NCI-H69 (cell line): ENCODE data around the gene TIGD3.
"Not testable (repeated sequence)": the region's sequence is repeated elsewhere in the genome, so short reads cannot be mapped to it uniquely, and the experiment has no call there.

Experiments
- DNase-seq: peaks from one replicate; lab custom pipeline; 2025; lab: John Stamatoyannopoulos, UW

TIGD3 gene

GRCh38 chr11:65325435-65325834, 29.1 kb upstream of the TIGD3 start:
- no peak for DNase-seq

- no peak for DNase-seq
These were observed 27.5 kb upstream of the TIGD3 start for GRCh38 chr11:65327021-65327420.

- no peak for DNase-seq
These were observed 25.1 kb upstream of the TIGD3 start for GRCh38 chr11:65329478-65329877.

GRCh38 chr11:65329944-65330403, 24.6 kb upstream of the TIGD3 start:
- DNase-seq, result peak; percentile 95

GRCh38 chr11:65330544-65330943, 24.0 kb upstream of the TIGD3 start:
- no peak for DNase-seq

DNA sequence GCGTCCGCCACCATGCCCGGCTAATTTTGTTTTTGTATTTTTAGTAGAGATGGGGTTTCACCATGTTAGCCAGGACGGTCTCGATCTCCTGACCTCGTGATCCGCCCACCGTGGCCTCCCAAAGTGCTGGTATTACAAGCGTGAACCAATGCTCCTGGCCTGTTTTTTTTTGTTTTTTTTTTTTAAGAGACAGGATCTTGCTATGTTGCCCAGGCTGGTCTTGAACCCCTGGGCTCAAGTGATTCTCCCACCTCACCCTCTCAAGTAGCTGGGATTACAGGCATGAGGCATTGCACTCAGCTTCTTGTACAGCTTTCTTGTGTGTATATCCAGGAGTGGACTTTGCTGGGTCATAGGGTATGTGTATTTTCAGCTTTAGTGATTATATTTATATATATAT, 22.0 kb upstream of the TIGD3 start:
- DNase-seq, result not testable (repeated sequence)

- DNase-seq, result no peak
These were observed 19.8 kb upstream of the TIGD3 start for GRCh38 chr11:65334696-65335295.

- DNase-seq, result no peak
These were observed 15.9 kb upstream of the TIGD3 start for GRCh38 chr11:65338676-65339075.

DNA sequence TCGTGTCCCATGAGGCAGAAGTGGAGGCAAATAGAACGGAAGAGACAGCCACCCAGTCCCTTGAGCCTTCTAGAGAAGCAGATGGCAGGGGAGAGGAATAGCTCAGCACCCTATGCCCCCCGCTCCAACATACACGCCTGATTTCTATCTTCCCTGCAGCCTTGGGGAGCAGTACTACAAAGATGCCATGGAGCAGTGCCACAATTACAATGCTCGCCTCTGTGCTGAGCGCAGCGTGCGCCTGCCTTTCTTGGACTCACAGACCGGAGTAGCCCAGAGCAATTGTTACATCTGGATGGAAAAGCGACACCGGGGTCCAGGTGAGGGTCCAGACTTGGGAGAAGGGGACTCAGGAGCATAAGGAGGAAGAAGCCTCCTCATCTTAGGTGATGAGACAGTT, 14.3 kb upstream of the TIGD3 start:
- DNase-seq, result no peak

GRCh38 chr11:65341856-65342255, 12.7 kb upstream of the TIGD3 start:
- no peak for DNase-seq

GRCh38 chr11:65351511-65351910, 3.0 kb upstream of the TIGD3 start:
- DNase-seq, result no peak

- peak; percentile 27 for DNase-seq
These were observed 1.8 kb upstream of the TIGD3 start for GRCh38 chr11:65352783-65353182.

GRCh38 chr11:65353376-65353775, 1.2 kb upstream of the TIGD3 start:
- DNase-seq, result peak; percentile 17

- DNase-seq, result no peak
These were observed 669 bp upstream of the TIGD3 start for GRCh38 chr11:65353900-65354264.

DNA sequence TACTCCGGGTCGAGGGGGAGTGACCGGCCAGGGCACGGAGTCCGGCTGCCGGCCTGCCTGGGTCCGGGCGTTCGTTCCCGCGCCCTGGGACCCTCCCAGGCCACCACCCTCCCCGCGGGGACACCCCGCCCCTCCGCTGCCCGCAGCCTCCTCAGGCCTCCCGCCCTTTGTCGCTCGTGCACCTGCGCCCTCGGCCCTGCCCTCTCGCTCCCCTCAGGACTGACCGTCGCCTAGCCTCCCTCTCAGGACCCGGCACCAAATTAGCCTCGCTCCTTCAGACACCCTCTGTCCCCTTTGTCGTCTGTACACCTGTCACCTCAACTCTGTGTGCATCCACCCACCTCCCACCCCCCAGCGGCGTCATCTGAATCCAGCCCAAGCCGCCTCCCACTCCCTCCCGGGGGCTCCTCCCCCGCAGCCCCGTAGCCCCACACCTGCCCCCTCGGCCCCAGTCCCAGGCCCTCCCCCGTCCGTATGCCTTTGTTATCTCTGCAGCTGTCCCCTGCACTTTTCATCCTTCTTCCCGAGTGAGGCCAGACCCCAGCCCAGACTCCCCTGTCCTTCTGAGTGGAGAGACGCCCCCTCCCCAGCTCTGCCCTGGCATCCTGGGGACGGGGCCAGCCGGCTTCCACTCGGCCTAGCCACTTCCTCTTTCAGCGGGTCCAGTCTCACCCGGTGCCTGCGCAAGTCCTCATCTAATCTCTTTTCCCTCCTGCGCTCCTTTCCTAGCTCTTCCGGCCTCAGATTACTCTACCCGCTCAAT, 643 bp downstream of the TIGD3 start:
- peak; percentile 78 for DNase-seq

DNA sequence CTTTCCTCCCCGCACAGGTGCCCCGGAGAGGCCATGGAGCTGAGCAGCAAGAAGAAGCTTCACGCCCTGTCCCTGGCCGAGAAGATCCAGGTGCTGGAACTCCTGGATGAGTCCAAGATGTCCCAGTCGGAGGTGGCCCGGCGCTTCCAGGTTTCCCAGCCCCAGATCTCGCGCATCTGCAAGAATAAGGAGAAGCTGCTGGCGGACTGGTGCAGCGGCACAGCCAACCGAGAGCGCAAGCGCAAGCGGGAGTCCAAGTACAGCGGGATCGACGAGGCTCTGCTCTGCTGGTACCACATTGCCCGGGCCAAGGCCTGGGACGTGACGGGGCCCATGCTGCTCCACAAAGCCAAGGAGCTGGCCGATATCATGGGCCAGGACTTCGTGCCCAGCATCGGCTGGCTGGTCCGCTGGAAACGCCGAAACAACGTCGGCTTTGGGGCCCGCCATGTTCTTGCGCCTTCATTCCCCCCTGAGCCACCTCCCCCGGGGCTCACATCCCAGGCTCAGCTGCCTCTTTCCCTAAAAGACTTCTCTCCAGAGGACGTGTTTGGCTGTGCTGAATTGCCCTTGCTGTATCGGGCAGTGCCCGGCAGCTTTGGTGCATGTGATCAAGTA, 1.3 kb downstream of the TIGD3 start:
- peak; percentile 78 for DNase-seq

DNA sequence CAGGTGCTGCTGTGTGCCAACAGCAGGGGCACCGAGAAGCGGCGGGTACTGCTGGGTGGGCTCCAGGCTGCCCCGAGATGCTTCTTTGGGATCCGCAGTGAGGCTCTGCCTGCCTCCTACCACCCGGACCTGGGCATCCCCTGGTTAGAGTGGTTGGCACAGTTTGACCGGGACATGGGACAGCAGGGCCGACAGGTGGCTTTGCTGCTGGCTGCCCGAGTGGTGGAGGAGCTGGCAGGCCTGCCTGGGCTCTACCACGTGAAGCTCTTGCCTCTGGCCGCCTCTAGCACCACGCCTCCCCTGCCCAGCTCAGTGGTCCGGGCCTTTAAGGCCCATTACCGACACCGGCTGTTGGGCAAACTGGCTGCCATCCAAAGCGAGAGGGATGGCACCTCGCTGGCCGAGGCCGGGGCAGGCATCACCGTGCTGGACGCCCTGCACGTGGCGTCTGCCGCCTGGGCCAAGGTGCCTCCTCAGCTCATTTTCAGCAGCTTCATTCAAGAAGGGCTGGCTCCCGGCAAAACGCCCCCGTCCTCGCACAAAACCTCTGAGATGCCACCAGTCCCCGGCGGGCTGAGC, 1.9 kb downstream of the TIGD3 start:
- DNase-seq, result no peak

DNA sequence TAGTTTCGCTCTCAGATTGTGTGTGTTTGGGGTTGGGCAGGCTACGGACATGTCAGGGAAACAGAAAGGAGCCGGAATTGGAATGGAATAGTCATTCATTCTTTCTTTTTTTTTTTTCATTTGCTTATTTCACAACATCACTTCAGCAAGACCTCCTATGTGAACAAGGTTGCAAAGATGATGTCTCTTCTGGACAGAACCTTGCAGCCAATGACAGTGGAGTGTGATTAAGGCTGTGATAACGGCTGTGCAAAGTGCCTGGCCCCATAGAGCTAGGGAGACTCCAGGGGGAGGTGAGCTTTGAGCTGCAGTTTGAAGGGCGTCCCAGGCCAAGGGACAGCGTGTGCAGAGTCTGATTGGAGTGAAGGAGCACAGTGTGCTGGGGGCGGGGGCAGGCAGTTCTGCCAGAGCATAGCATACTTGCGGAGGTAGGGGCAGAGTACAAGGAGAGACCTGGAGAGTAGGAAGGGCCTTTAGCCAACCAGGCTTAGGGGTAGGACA, 3.4 kb downstream of the TIGD3 start:
- DNase-seq, result no peak

DNA sequence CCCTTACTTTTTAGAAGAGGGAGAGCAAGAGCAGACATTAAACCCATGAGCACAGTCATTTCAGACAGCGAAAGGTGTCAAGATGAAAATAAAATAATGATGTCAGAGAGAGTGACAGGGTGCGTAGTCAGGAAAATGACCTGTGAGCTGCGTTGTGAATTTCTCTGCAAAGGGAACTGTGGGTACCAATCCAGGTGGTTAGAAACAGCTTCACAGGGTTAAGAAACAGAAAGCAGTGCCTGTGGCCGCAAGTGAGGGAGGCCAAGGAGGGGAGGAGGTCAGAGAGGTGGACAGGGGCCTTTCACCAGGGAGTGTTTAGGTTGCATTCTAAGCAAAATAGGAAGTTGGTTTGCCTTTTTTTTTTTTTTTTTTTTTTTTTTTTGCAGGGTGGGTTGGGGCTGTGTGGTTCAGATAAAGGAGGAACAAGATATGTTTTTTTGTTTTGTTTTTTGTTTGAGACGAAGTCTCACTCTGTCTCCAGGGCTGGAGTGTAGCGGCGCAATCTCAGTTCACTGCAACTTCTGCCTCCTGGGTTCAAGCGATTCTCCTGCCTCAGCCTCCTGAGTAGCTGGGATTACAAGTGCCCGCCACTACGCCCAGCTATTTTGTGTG, 7.9 kb downstream of the TIGD3 start:
- no peak for DNase-seq

- no peak for DNase-seq
These were observed 8.4 kb downstream of the TIGD3 start for GRCh38 chr11:65362966-65363365.

GRCh38 chr11:65363770-65364169, 9.2 kb downstream of the TIGD3 start:
- DNase-seq, result peak; percentile 19

DNA sequence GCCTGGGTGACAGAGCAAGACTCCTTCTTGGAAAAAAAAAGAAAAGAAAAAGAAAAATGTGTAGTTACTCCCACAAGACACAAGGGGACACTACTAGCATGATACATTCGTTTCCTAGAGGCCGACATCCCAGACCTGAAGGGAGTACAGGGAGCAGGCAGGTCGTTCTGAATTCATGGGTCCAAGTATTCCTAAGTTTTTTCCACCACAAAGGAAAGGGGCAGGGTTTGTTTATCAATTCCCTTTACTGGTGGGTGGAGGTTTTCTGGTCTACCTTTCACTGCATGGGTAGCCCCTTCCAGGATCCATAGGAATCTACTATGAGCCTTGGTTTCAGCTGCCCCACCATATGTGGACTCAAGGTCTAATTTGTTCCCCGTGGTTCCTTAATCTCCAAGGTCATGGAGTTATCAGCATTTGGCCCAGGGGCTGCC, 11.8 kb downstream of the TIGD3 start:
- DNase-seq, result peak; percentile 91
